WTC11 (cell line): Measurements from ENCODE around the gene OSBPL6. TPM values are rescaled to one million over a fixed set of nuclear protein-coding genes. Genes with fewer than 3 reads are reported as not detected.

Experiments
- ATAC-seq: fragments of 200-7000 bp; cut with Tn5 transposase; 2 replicates; pipeline ENCODE4 v1.10.0; 2021; ENCODE audit warnings: mild to moderate bottlenecking, moderate library complexity
- CTCF ChIA-PET: fragments of 300-600 bp; sonication (Branson Sonifier 250); formaldehyde crosslinking; loops from one replicate; lab custom pipeline; 2021; ENCODE audit warnings: antibody characterized with exemption; lab: Charles Lee
- POLR2A ChIA-PET: fragments of 350-600 bp; sonication (Branson Sonifier 250); formaldehyde crosslinking; loops from one replicate; lab custom pipeline; 2021; ENCODE audit warnings: antibody characterized with exemption; lab: Charles Lee
- DNase-seq: peaks from one replicate; pipeline ENCODE4 v3.0.0; 2021; ENCODE audit warnings: low spot score
- H3K27ac Mint-ChIP-seq: 2 replicates; pipeline ENCODE4 v1.8.0; 2021; ENCODE audit warnings: mixed read lengths
- H3K27me3 Mint-ChIP-seq: 2 replicates; pipeline ENCODE4 v1.8.0; 2021; ENCODE audit warnings: low read depth, mild to moderate bottlenecking, moderate library complexity, mixed read lengths
- H3K36me3 Mint-ChIP-seq: 2 replicates; pipeline ENCODE4 v1.8.0; 2021; ENCODE audit warnings: mixed read lengths
- H3K4me1 Mint-ChIP-seq: 2 replicates; pipeline ENCODE4 v1.8.0; 2022; ENCODE audit warnings: mixed read lengths
- H3K4me3 Mint-ChIP-seq: 2 replicates; pipeline ENCODE4 v1.8.0; 2021; ENCODE audit warnings: mild to moderate bottlenecking, moderate library complexity, mixed read lengths
- H3K9me3 Mint-ChIP-seq: 2 replicates; pipeline ENCODE4 v1.8.0; 2021; ENCODE audit warnings: mixed read lengths
- ATF1 ChIP-seq: sonication (generic); formaldehyde crosslinking; IDR thresholded peaks from 2 replicates; pipeline ENCODE4 v1.8.1; 2023; ENCODE audit warnings: mild to moderate bottlenecking, moderate library complexity, missing genetic modification reagents
- ATF2 ChIP-seq: sonication (generic); formaldehyde crosslinking; IDR thresholded peaks from 2 replicates; pipeline ENCODE4 v1.8.1; 2022; ENCODE audit warnings: low read depth, missing genetic modification reagents, borderline replicate concordance
- ATF3 ChIP-seq: sonication (generic); formaldehyde crosslinking; conservative IDR thresholded peaks from 2 replicates; pipeline ENCODE4 v1.8.1; 2022; ENCODE audit warnings: mild to moderate bottlenecking, missing genetic modification reagents
- CBFB ChIP-seq: sonication (generic); formaldehyde crosslinking; IDR thresholded peaks from 2 replicates; pipeline ENCODE4 v1.8.1; 2022; ENCODE audit warnings: mild to moderate bottlenecking, low read depth, missing genetic modification reagents
- E2F4 ChIP-seq: sonication (generic); formaldehyde crosslinking; IDR thresholded peaks from 2 replicates; pipeline ENCODE4 v1.8.1; 2022; ENCODE audit warnings: low read depth, mild to moderate bottlenecking, moderate library complexity, missing genetic modification reagents, borderline replicate concordance
- HMGXB4 ChIP-seq: sonication (generic); formaldehyde crosslinking; IDR thresholded peaks from 2 replicates; pipeline ENCODE4 v1.8.1; 2023; ENCODE audit warnings: mild to moderate bottlenecking, moderate library complexity, missing genetic modification reagents
- IRF2 ChIP-seq: sonication (generic); formaldehyde crosslinking; IDR thresholded peaks from 2 replicates; pipeline ENCODE4 v1.8.0; 2022; ENCODE audit warnings: low read depth, missing genetic modification reagents, borderline replicate concordance
- JUN ChIP-seq: sonication (generic); formaldehyde crosslinking; IDR thresholded peaks from 2 replicates; pipeline ENCODE4 v1.8.0; 2023; ENCODE audit warnings: mild to moderate bottlenecking, missing genetic modification reagents
- KAT7 ChIP-seq: sonication (generic); formaldehyde crosslinking; IDR thresholded peaks from 2 replicates; pipeline ENCODE4 v1.8.1; 2023; ENCODE audit warnings: missing genetic modification reagents, mild to moderate bottlenecking, borderline replicate concordance
- MYBL2 ChIP-seq: sonication (generic); formaldehyde crosslinking; IDR thresholded peaks from 2 replicates; pipeline ENCODE4 v1.8.1; 2023; ENCODE audit warnings: mild to moderate bottlenecking, moderate library complexity, missing genetic modification reagents
- NR3C1 ChIP-seq: sonication (generic); formaldehyde crosslinking; conservative IDR thresholded peaks from 2 replicates; pipeline ENCODE4 v1.8.1; 2023; ENCODE audit warnings: low read depth, mild to moderate bottlenecking, missing genetic modification reagents
- OVOL2 ChIP-seq: fragments of 250-450 bp; sonication (Bioruptor Pico); IDR thresholded peaks from 2 replicates; pipeline ENCODE4 v1.9.0; 2021; ENCODE audit warnings: mild to moderate bottlenecking, borderline replicate concordance
- SOX15 ChIP-seq: fragments of 250-450 bp; sonication (Bioruptor Pico); IDR thresholded peaks from 2 replicates; pipeline ENCODE4 v1.9.0; 2021; ENCODE audit warnings: mild to moderate bottlenecking
- STAT6 ChIP-seq: sonication (generic); formaldehyde crosslinking; conservative IDR thresholded peaks from 2 replicates; pipeline ENCODE4 v1.8.1; 2023; ENCODE audit warnings: mild to moderate bottlenecking, low read depth, missing genetic modification reagents, moderate library complexity
- USF1 ChIP-seq: sonication (generic); formaldehyde crosslinking; IDR thresholded peaks from 2 replicates; pipeline ENCODE4 v1.8.0; 2022; ENCODE audit warnings: mild to moderate bottlenecking, missing genetic modification reagents
- ZBTB21 ChIP-seq: sonication (generic); formaldehyde crosslinking; IDR thresholded peaks from 2 replicates; pipeline ENCODE4 v1.8.1; 2023; ENCODE audit warnings: mild to moderate bottlenecking, missing genetic modification reagents, borderline replicate concordance
- ZNF263 ChIP-seq: sonication (generic); formaldehyde crosslinking; IDR thresholded peaks from 2 replicates; pipeline ENCODE4 v1.8.1; 2022; ENCODE audit warnings: low read depth, mild to moderate bottlenecking, moderate library complexity, missing genetic modification reagents
- total RNA-seq: library from RNA; stranded (reverse); gene quantifications from 3 replicates; pipeline ENCODE4 v1.2.3, GENCODE V29; 2021

Gene OSBPL6
- total RNA-seq, 1 experiment from 2014 or later, result 9.2 TPM

- TF ChIP-seq ATF3 (CRISPR knock-in tag), result no peak
- TF ChIP-seq MYBL2, result no peak
These were observed 73.3 kb downstream of the OSBPL6 start (continued) for GRCh38 chr2:178267660-178268059.

GRCh38 chr2:178268435-178268834, 74.1 kb downstream of the OSBPL6 start:
- TF ChIP-seq JUN, result no peak
- no peak for TF ChIP-seq USF1
- no peak for TF ChIP-seq NR3C1 (CRISPR knock-in tag)
- TF ChIP-seq ATF1 (CRISPR knock-in tag), result no peak
- TF ChIP-seq ZNF263 (CRISPR knock-in tag), result no peak
- TF ChIP-seq ATF2, result no peak
- TF ChIP-seq ZBTB21 (CRISPR knock-in tag), result no peak
- TF ChIP-seq KAT7 (CRISPR knock-in tag), result no peak
- TF ChIP-seq STAT6, result no peak
- TF ChIP-seq IRF2 (CRISPR knock-in tag), result no peak
- no peak for TF ChIP-seq SOX15 (CRISPR knock-in tag)
- TF ChIP-seq OVOL2, result no peak
- no peak for TF ChIP-seq HMGXB4 (CRISPR knock-in tag)
- TF ChIP-seq E2F4, result no peak
- no peak for TF ChIP-seq CBFB
- ATAC-seq (no peak), DNase-seq (no peak)
- POLR2A ChIA-PET, result no interaction called here
- no peaks in the 10 kb centered on the region for H3K36me3 Mint-ChIP-seq
- CTCF ChIA-PET, result no interaction called here
- H3K27me3 Mint-ChIP-seq, result no peaks in the 10 kb centered on the region
- H3K4me3 Mint-ChIP-seq, result no peak overlapping the region
- H3K27ac Mint-ChIP-seq, result no peak overlapping the region
- H3K9me3 Mint-ChIP-seq, result no peaks in the 10 kb centered on the region
- H3K4me1 Mint-ChIP-seq, result peaks cover 33% of the 10 kb centered on the region
